Psoas muscle (tissue), 8 donors: ENCODE data around the gene GIPC3. TPM values are rescaled to one million over a fixed set of nuclear protein-coding genes. Genes with fewer than 3 reads are reported as not detected.

Experiments used
- ATAC-seq, 4 donors: fragments of 200-7000 bp; cut with Tn5 transposase; one replicate each; pipeline ENCODE4 v1.9.1; 2020; ENCODE audit warnings: moderate library complexity in 3 of 4, mild to moderate bottlenecking in 2 of 4
- DNase-seq, 2 donors: peaks; one replicate each; pipeline ENCODE4 v3.0.0-alpha.2; 2020
- H3K27ac ChIP-seq: fragments of 200-600 bp; one replicate; pipeline ENCODE4 v1.8.0; 2022
- H3K27me3 ChIP-seq, 3 donors: fragments of 200-600 bp in 1 of 3; one replicate each; pipeline versions ENCODE4 v1.6.1 to v1.8.0; 2013 to 2022; ENCODE audit warnings: low read length in 2 of 3, mild to moderate bottlenecking in 2 of 3, moderate library complexity in 1 of 3; ENCODE audit not compliant: insufficient read depth in 3 of 3
- H3K36me3 ChIP-seq, 2 donors: fragments of 200-600 bp in 1 of 2; one replicate each; pipeline versions ENCODE4 v1.6.1 to v1.8.0; 2013 to 2022; ENCODE audit warnings: low read depth in 1 of 2, mild to moderate bottlenecking in 1 of 2, moderate library complexity in 1 of 2; ENCODE audit not compliant: insufficient read depth in 1 of 2
- H3K4me1 ChIP-seq: fragments of 200-600 bp; one replicate; pipeline ENCODE4 v1.8.0; 2022
- H3K4me3 ChIP-seq: fragments of 200-600 bp; one replicate; pipeline ENCODE4 v1.8.0; 2022; ENCODE audit warnings: mild to moderate bottlenecking
- H3K9me3 ChIP-seq: fragments of 200-600 bp; one replicate; pipeline ENCODE4 v1.8.0; 2022
- WGBS, 3 donors: extraction: QIAGEN DNeasy Blood & Tissue Kit; methylation state at CpG; one replicate each; pipeline versions ENCODE4 v1.1.6 to v1.1.7; 2013; 5-methylcytosine and 5-hydroxymethylcytosine counted together
- intact Hi-C, 2 donors: fragments of 100-400 bp; cut with DNase I; formaldehyde crosslinking; loops; one replicate each; pipeline versions ENCODE4 v1.11.0 to v1.14.2; 2022
- polyA plus RNA-seq, 3 donors: library from polyadenylated mRNA; stranded (reverse); fragments of 200-250 nt; gene quantifications; one replicate each; pipeline ENCODE4 v1.2.3, GENCODE V29; 2013
- total RNA-seq, 4 donors: library from RNA; stranded (reverse); fragmentation: NEBNext Ultra II Directional in 2 of 4; extraction: Animal tissue kit (Norgen Biotek cat#: 25700) in 2 of 4; gene quantifications; one replicate each; pipeline versions ENCODE4 v1.2.1 to v1.2.4, GENCODE V29; 2021 to 2023
- TF ChIP-seq, protein P1 (sequence below): fragments of 200-600 bp; IDR thresholded peaks from one replicate; pipeline ENCODE4 v1.8.0; 2022; ENCODE audit warnings: antibody characterized with exemption
- donor health status: healthy with polysubstance abuse.
- donor health status: DM: no; HTN: no; CAD: no; lungs with moderate emphysema.
- donor health status: Bipolar disorder and iron deficiency.
- donor health status: healthy.
- donor health status: DM: yes; HTN: yes; CAD: no.
- donor health status: DM: no; HTN: no; CAD: no.
- donor health status: DM: no; HTN: no; CAD: no.
- donor health status: DM: yes; HTN: yes; CAD: no.

Gene GIPC3
- total and polyA plus RNA-seq, 7 donors: 0.30 to 1.1 (median 0.45) TPM

DNA sequence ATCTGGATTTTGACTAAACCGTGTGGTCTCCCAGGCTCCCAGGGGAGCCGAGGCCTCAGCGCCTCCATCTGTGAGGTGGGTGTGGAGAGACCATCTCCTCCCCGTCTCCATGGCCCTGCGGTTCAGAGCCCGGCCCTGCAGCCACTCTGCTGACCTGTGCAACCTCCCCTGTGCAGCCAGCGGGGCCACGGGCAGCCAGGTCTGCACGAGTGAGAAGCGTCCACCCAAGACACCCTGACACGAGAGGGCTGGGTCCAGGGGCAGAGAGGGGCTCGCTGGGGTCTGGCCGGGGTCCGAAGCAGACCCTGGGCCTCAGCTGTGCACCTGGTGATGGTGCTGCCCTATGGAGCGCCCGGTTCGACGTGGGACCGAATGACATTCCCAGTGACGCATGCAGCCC is 51.7 kb downstream of the GIPC3 start:
- intact Hi-C loops: no loop called here
- no peaks in the 10 kb centered on the region for H3K4me1 ChIP-seq
- H3K4me3 ChIP-seq: no peak overlapping the region
- no peaks in the 10 kb centered on the region for H3K9me3 ChIP-seq
- H3K36me3 ChIP-seq: peaks cover 0 to 61% of the 10 kb centered on the region in 2 donors
- WGBS, 3 donors: 89 to 92% (median 89%) methylated on average over 20 of the region's 20 CpGs
- DNase-seq (no peak), ATAC-seq (no peak)
- H3K27me3 ChIP-seq: no peaks in the 10 kb centered on the region
- H3K27ac ChIP-seq: no peak overlapping the region
- TF ChIP-seq, protein P1, sequence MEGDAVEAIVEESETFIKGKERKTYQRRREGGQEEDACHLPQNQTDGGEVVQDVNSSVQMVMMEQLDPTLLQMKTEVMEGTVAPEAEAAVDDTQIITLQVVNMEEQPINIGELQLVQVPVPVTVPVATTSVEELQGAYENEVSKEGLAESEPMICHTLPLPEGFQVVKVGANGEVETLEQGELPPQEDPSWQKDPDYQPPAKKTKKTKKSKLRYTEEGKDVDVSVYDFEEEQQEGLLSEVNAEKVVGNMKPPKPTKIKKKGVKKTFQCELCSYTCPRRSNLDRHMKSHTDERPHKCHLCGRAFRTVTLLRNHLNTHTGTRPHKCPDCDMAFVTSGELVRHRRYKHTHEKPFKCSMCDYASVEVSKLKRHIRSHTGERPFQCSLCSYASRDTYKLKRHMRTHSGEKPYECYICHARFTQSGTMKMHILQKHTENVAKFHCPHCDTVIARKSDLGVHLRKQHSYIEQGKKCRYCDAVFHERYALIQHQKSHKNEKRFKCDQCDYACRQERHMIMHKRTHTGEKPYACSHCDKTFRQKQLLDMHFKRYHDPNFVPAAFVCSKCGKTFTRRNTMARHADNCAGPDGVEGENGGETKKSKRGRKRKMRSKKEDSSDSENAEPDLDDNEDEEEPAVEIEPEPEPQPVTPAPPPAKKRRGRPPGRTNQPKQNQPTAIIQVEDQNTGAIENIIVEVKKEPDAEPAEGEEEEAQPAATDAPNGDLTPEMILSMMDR: no peak

DNA sequence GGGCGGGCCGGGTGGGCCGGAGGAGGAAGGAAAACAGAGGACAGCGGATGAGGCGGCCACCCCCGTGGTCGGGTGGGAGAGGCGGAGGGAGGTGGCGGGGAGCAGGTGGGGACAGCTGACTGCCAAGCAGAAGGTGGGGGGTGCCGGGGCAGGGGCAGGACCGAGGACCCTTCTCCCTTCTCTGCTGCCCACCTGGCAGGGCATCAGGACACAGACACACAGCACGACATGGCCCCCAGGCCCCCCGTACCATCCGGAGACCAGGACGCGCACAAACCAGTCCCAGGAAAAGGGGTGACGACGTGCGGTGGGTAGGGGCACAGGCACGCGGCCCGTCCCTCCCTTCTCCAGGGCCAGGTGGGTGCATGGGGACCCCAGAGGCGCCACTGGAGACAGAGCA is 52.3 kb downstream of the GIPC3 start:
- ATAC-seq (peak in 1 of 4 donors; percentile 12), DNase-seq (no peak)
- TF ChIP-seq, protein P1: no peak
- intact Hi-C loops: no loop called here
- no peaks in the 10 kb centered on the region for H3K27me3 ChIP-seq
- peaks cover 0 to 60% of the 10 kb centered on the region in 2 donors for H3K36me3 ChIP-seq
- 90 to 92% (median 91%) methylated on average over 17 to 23 of the region's 23 CpGs for WGBS, 3 donors
- H3K4me3 ChIP-seq: no peak overlapping the region
- H3K27ac ChIP-seq: no peak overlapping the region
- no peaks in the 10 kb centered on the region for H3K9me3 ChIP-seq
- no peaks in the 10 kb centered on the region for H3K4me1 ChIP-seq

DNA sequence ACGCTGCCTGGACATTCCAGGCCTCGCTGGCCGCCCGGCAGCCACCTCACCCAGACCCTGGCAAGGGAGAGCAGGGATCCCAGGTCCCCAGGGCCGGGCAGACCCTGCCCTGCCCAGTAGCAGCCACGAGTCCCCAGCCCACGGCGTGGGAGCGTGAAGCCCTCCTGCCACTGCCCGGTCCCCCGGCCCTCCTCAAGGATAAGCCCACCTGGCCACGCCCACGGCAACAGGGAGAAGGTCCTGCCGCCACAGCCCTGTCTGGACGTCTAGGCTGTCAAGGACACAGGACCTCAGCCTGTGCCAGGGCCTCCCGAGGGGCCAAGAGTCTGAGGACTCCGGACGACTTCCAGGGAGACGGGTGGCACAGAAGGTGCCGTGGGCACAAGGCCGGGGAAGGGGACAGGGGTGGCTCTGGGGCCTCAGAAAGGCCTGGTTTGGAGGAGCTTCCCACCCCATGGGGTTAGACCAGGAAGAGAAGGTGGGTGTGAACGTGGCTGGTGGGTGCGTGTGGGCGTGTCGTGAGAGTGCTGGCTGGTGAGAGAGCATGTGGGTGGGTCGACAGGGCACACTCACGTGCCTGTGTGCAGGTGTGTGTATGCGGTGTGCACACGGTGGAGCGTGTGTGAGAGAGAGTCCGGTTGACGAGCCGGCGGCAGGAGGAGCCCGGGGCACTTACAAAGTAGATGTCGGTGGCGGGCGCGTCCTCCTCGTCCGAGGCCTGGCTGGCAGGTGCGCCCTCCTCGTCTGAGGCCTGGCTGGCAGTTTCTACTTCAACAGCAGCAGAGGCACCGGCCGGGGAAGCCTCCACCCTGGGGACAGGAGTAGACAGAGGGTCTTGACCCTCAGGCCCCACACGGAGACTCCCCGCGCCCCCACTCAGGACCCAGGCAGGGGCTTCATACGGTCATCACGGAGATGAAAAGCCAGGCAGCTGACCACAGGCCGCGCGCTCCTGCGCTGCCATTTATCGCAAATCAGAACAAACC is 53.2 kb downstream of the GIPC3 start:
- no peak for DNase-seq
- ATAC-seq: no peak
- Histone ChIP-seq H3K4me3 (no peak overlapping the region), H3K9me3 (no peaks in the 10 kb centered on the region), H3K4me1 (no peaks in the 10 kb centered on the region), H3K27me3 (no peaks in the 10 kb centered on the region), H3K27ac (no peak overlapping the region), H3K36me3 (peaks cover 0 to 57% of the 10 kb centered on the region in 2 donors)
- TF ChIP-seq, protein P1: no peak
- WGBS, 3 donors: 91 to 93% (median 91%) methylated on average over 53 to 55 of the region's 55 CpGs
- intact Hi-C loops: no loop called here

DNA sequence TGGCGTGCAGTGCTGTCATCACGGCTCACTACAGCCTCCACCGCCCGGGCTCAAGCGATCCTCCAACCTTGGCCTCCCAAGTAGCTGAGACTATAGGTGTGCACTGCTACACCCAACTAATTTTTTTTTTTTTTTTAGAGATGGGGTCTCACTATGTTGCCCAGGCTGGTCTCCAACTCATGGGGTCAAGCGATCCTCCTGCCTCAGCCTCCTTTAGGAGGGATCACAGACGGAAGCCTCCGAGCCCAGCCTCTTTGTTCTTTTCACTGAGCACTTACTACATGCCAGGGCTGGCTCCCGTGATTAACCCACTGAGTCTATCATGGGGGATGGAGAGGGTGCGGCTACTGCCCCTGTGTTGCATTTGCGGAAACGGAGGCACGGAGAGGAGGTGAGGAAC is 54.2 kb downstream of the GIPC3 start:
- no peak for DNase-seq
- Histone ChIP-seq H3K4me1 (no peaks in the 10 kb centered on the region), H3K9me3 (no peaks in the 10 kb centered on the region), H3K27me3 (no peaks in the 10 kb centered on the region), H3K36me3 (peaks cover 0 to 57% of the 10 kb centered on the region in 2 donors), H3K4me3 (no peak overlapping the region), H3K27ac (no peak overlapping the region)
- WGBS, 3 donors: 94 to 98% (median 97%) methylated on average over 13 of the region's 13 CpGs
- TF ChIP-seq, protein P1: no peak
- intact Hi-C loops: no loop called here
- no peak for ATAC-seq
